NCI-H526 treated with DMSO at 0.1 percent for 48 hours (cell line): Measurements from ENCODE around the gene KCNJ10.

Experiments used
- DNase-seq: peaks from one replicate; lab custom pipeline; 2025; lab: John Stamatoyannopoulos, UW

Gene KCNJ10

GRCh38 chr1:159964144-159964543, 105.8 kb downstream of the KCNJ10 start:
- no peak for DNase-seq

- DNase-seq, result no peak
These were observed 107.8 kb downstream of the KCNJ10 start for GRCh38 chr1:159962176-159962575.

- no peak for DNase-seq
These were observed 108.3 kb downstream of the KCNJ10 start for GRCh38 chr1:159961636-159962035.

- DNase-seq, result no peak
These were observed 109.1 kb downstream of the KCNJ10 start for GRCh38 chr1:159960721-159961381.

- DNase-seq, result no peak
These were observed 110.5 kb downstream of the KCNJ10 start for GRCh38 chr1:159959451-159959850.

GRCh38 chr1:159958719-159959380, 111.1 kb downstream of the KCNJ10 start:
- no peak for DNase-seq

- no peak for DNase-seq
These were observed 112.1 kb downstream of the KCNJ10 start for GRCh38 chr1:159957824-159958268.

DNA sequence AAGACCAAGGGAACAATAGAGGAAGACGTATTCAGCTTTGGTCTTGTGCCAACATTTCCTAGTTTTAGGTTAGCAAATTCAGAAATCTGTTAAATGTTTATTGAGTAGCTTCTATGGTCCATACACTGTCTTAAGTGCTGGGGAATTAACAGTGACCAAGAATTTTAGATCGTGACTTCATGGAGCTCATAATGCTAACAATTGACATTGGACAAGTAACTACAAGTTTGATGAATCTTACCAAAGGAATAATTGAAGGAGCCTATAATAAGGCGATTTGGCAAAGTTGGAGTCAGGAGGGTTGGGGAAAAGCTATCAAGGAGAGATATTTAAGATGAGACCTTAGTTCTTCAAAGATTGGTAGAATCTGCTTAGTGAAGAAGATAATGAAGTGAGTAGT, 114.5 kb downstream of the KCNJ10 start:
- DNase-seq, result no peak

DNA sequence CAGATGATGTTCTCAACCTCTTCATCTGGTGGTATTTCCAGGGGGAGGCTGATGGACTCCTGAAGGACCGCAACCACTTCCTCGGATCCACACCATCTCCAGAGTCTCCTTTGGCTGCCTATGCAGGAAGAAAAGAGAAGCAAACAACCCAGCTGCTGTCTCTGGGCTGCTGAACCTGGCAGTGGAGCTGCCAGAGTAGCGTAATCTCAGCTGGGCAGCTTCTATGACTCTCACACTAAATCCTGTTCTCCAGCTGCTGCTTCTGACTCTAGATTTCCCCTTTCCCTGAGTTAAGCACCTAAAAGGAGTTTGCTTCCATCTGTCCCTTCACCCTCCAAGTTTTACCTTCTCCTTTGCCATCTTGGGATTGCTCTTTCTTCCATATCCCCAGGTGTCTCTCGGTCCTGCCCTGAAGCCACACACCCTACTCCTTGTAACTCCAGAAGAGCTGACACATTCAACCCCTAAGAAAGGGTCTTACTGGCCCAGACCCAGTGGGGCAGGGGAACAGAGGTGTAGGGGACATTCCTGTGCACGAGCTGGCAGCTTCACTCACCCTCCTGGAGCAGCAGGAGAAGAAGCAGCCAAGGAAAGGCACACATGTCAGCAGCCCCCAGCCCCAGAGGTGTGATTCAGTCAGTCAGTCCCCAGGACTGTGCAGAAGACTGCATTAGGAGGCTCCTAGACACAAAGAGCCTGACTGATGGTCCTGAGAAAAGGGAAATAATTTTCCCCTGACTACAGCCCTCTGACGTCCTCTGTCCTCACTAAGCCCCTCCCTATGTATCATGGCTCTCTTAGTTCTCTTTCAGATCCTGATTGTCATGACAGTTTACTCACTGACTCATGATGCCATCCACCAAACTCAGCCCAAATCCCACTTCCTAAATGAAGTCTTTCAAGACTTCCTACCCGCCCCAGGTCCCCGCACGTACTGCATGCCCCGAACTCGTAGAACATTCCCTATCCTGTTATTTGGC, 116.1 kb downstream of the KCNJ10 start, which contains the start of gene SLAMF9:
Gene SLAMF9, minus strand, starts transcription at position 702 of the 980 bp plus-strand sequence. Its CDS starts 100 bp downstream, at position 602.
- DNase-seq, result no peak

- DNase-seq, result no peak
These were observed 117.0 kb downstream of the KCNJ10 start for GRCh38 chr1:159952932-159953331.

- DNase-seq, result no peak
These were observed 118.4 kb downstream of the KCNJ10 start for GRCh38 chr1:159951551-159951950.

DNA sequence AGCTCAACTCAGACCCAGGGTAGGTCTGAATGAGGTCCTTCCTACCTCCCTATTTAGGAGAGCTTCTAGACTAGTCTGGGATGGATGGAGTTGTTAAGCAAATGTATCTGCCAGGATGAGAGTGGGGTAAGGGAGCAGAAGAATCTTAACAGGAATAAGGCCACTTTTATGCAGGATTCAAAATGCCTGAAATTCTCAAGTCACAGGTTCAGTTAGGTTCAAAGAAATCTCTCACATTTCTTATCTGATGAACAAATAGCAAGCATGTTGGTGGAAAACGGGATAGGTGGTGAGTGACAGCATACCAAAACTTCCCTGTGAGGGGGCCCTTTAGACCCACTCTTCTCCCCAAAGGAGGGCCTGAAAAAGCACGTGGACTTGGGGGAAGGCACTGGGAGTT, 118.9 kb downstream of the KCNJ10 start:
- no peak for DNase-seq

DNA sequence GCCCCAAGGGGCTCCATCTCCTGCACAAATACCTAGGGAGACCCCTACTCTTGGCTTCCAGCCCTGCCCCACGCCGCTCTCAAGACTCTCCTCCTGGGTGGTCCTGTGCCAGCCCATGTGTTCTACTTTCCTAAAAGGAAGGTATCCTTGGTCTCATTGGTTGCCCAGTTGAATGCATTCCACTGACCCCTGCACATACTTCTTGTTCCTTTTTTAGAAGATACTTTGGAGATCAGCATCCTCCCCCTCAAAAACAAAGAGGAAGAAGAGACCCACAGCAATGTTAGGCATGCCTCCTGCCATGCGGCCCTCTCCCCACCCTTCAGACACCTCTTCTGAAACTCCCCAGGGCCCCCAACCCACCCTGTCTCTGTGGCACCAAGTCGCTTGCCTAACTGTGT, 120.0 kb downstream of the KCNJ10 start:
- DNase-seq, result no peak

DNA sequence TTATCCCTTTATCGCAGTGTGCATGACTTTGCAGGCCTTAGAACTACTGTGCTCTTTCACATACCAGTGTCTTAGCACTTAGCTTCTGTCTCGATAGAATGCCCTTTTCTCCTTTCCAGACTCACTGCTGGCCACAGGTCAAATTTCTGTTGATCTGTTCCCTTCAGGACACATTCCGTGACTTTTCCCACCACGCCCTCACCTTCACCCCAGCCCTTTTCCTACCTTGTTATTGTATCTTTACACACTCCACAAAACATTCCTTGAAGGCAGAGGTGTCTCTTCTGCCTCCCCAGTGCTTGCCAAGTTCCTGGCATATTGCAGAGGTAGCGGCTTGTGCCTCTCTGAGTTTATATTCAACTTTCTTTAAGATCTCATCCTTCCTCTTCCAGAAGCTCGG, 120.8 kb downstream of the KCNJ10 start:
- no peak for DNase-seq
